Measurements from ENCODE around the gene CCNG1.
"Not testable (repeated sequence)": the region's sequence is repeated elsewhere in the genome, so short reads cannot be mapped to it uniquely, and the experiment has no call there.

CCNG1 gene

DNA sequence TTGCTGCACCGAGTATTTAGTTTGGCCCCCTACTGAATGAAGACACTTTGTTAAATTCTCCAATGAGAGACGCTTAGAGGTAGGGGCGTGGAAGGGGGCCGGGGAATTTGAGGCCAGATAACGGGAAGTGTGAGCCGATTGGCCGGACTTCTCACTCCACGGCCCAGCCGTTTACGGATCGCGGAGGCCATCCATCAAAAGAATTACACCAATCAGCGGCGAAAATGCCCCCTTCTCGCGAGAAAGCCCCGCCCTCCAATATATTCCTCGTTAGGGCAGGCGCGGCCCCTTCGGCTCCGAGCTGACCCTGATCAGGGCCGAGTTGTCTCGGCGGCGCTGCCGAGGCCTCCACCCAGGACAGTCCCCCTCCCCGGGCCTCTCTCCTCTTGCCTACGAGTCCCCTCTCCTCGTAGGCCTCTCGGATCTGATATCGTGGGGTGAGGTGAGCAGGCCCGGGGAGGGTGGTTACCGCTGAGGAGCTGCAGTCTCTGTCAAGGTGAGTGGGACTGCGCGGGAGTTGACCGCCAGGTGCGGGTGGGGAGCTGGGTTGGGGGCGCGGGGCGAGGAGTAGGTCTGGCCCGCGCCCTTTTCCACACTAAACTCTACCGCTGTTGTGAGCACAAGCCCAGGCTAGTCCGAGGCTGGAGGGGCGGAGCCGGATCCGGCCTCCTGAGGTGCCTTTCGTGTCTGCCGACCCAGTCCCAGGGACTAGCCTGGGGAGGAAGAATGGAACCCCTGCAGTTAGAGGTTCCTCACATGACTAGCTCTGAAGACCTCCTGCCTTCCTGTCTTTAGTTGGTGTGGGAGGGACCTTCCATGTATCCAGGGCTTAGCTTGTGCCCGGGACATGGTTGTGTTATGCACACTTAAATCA, at the start of gene CCNG1:
CCNG1 (plus strand) TSS at position 287 of the 874 bp plus-strand sequence. CDS start 1,662 bp downstream, outside the sequence.
- DNase-seq (ENCODE audit: low read depth in 2 of 3, low spot score in 1 of 3), result peak; percentile 81 to 85 (median 82)

- no peak for DNase-seq (ENCODE audit: low read depth in 2 of 3, low spot score in 1 of 3)
These were observed 41.6 kb upstream of the CCNG1 start for GRCh38 chr5:163395792-163396191.

- DNase-seq (ENCODE audit: low read depth in 2 of 3, low spot score in 1 of 3), result not testable (repeated sequence)
These were observed 40.5 kb upstream of the CCNG1 start for GRCh38 chr5:163396818-163397340.

DNA sequence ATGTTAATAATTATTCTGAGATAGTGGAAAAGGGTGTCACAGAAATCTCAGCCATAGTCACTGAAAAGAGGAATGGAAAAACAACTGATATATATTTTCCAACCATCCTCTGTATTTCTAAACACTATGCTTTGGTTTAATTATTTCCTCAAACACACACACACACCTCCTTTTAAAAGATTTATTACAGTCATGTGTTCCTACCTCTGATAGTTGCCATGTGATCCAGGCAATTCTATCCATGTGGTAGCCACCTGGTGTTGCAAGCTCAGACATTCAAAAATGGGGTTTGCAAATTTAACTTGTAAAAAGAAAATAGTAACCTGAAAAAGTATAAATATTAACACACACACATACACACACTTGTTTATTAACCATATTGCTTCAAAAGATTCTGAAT, 40.0 kb upstream of the CCNG1 start:
- DNase-seq (ENCODE audit: low read depth in 2 of 3, low spot score in 1 of 3), result no peak

DNA sequence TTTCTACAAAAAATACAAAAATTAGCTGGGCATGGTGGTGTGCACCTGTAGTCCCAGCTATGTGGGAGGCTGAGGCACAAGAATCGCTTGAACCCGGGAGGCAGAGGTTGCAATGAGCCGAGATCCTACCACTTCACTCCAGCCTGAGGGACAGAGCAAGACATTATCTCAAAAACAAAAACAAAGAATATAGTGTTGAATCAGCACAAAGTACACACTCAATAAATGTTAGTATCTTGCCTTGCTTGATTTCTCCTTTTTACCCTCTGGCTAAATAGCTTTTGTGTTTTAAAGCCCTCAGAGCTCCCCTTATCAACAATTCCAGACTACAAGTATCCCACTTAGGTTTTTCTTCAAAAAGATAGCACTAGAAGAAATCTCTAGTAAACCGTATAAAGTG, 37.5 kb upstream of the CCNG1 start:
- no peak for DNase-seq (ENCODE audit: low read depth in 2 of 3, low spot score in 1 of 3)

- DNase-seq (ENCODE audit: low read depth in 2 of 3, low spot score in 1 of 3), result no peak
These were observed 36.1 kb upstream of the CCNG1 start for GRCh38 chr5:163401271-163401670.

GRCh38 chr5:163402007-163402406, 35.4 kb upstream of the CCNG1 start:
- DNase-seq (ENCODE audit: low read depth in 2 of 3, low spot score in 1 of 3), result no peak

DNA sequence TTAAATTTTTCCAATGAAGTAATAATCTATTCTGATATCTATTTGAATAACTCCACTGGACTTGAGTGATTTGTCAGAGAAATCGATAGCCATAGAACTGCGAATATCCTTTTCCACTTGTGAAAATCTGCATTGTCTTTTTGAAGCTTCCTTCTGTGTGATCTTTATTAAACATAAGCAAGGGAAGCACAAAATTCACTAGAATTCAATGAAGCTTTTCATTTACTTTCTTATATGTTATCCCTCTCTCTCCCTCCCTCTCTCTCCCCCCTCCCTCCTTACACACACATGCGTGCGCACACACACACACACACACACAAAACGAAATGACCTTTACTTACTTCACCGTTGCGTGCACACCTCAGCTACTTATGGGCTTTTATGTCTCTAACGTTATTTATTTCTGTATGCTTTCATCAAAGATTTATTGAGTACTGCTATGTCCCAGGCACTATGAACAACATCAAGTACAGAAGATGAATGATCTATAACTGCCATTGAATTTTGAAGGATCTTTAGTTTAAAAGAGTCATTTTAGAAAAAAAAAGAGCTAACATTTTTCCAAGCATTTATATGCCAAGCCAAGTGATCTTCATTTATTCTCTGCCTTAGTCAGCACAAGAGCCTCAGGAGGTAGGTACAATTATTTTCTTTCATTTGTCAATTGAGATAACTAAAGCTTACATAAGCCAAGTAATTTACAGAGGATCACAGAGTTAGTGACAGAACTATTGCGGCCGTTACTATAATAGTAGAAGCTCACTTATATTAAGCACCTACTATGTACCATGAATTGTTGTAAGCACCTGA, 32.8 kb upstream of the CCNG1 start:
- DNase-seq (ENCODE audit: low read depth in 2 of 3, low spot score in 1 of 3), result no peak

DNA sequence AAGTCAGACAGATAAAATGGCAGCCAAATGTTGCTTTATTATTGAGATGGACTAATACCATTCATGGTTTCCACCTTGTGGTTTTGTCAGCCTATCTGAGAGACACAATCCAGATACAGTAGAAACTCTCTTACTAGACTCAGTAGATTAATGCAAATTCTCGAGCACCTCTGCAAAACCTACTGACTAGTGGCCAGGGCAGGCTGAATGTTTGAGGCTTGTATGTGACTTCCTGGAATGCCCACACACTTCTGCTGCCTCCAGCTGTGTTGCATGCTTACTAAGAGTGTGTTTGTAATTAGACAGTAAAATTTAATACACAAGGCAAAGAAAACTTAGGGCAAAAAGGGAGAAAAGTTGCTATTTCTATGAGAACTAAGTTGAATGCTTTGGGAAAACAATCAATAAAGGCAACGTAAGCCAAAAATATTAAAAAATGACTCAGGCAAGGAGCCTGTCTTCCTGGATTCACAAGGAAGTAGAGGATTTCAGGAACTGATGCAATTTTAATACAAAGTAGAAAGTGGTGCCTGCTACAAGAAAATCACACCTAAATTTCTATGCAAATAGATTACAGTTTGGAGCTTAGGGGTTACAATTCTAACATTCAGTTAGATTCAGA, 30.2 kb upstream of the CCNG1 start:
- no peak for DNase-seq (ENCODE audit: low read depth in 2 of 3, low spot score in 1 of 3)

- DNase-seq (ENCODE audit: low read depth in 2 of 3, low spot score in 1 of 3), result peak; percentile 22 to 44 (median 31)
These were observed 29.0 kb upstream of the CCNG1 start for GRCh38 chr5:163408311-163408923.

- DNase-seq (ENCODE audit: low read depth in 2 of 3, low spot score in 1 of 3), result no peak
These were observed 28.0 kb upstream of the CCNG1 start for GRCh38 chr5:163409384-163409783.

DNA sequence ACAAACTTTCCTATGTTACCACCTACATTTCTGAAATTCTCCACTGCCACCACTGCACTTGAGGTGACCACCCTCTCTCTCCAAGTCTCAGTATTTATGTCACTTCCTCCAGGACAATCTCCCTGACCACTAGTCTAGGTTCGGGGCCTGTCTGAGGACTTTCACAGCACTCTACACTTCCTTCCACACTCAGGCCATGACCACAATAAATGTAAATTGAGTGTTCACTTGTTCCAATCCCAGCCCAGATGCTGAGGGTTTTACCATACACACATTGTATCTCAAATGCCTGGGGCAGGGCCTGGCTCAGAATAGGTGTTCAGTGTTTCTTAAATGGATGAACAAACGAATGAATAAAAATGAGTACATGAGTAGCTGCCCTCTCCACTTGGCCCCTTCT, 26.9 kb upstream of the CCNG1 start:
- no peak for DNase-seq (ENCODE audit: low read depth in 2 of 3, low spot score in 1 of 3)

GRCh38 chr5:163415673-163416072, 21.7 kb upstream of the CCNG1 start:
- DNase-seq (ENCODE audit: low read depth in 2 of 3, low spot score in 1 of 3), result not testable (repeated sequence)

DNA sequence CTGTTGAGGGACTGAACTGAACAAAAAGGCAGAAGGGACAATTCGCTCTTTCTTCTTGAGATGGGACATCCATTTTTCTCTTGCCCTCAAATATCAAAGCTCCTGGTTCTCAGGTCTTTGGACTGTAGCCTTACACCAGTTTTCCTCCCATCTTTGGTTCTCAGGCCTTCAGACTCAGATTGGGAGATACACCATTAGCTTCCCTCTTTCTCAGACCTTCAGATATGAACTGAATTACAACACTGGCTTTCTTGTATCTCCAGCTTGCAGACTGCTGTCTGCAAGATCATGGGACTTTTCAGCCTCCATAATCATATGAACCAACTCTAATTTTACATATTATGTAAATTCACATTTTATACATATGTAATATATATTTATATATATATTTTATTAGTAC, 12.6 kb upstream of the CCNG1 start:
- no peak for DNase-seq (ENCODE audit: low read depth in 2 of 3, low spot score in 1 of 3)

GRCh38 chr5:163426128-163426527, 11.3 kb upstream of the CCNG1 start:
- DNase-seq (ENCODE audit: low read depth in 2 of 3, low spot score in 1 of 3), result not testable (repeated sequence)

DNA sequence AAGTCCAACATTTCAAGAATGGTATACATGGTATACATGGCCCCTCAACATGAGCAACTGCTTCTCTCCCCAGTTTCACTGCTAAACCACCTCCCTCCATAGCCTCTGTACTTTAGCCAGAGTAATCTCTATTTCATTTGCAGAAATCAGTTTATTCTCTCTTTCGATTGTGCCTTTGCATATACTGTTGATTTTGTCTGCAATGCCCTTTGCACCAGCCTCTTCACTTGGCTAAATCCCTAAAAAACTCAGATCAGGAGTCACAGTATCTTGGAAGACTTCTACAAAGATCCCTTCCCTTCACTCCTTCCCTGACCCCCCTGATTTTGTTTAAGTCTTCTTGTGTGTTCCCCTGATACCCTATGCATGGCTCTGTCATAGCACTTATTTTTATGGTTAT, 4.9 kb upstream of the CCNG1 start:
- no peak for DNase-seq (ENCODE audit: low read depth in 2 of 3, low spot score in 1 of 3)

DNA sequence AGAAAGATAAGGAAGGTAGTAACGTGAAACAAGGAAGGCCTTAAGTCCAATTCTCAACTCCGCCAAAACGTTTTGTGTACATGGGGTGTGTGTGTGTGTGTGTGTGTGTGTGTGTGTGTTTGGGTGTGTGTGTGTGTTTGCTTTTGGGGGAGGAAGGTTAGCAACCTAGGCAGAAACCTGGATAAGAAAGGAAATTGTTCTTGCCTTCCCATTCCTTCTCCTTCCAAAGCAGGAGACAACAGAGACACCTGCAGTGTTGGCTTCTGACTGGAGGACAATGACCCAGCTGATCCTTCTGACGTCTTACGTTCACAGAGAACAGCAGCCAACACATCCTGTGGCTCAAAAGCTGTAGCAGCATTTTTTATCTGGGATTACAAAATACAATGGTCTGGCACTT, 4.1 kb upstream of the CCNG1 start:
- no peak for DNase-seq (ENCODE audit: low read depth in 2 of 3, low spot score in 1 of 3)

- no peak for DNase-seq (ENCODE audit: low read depth in 2 of 3, low spot score in 1 of 3)
These were observed 3.0 kb upstream of the CCNG1 start for GRCh38 chr5:163434401-163434866.

- DNase-seq (ENCODE audit: low read depth in 2 of 3, low spot score in 1 of 3), result no peak
These were observed 880 bp upstream of the CCNG1 start for GRCh38 chr5:163436515-163436914.

DNA sequence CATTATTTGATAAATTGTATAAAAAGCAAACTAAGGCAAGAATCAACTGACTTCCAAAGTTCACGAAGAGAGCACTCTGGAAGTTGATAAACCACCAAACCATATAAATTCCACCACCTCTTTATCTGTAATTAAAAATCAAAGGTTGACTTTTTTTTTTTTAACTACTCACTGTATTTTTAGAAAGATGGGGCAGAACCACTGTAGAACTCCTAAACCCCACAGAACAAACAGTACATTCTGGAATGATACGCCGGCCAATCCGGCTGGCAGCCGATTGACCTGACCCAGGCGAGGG, 435 bp upstream of the CCNG1 start:
- DNase-seq (ENCODE audit: low read depth in 2 of 3, low spot score in 1 of 3), result no peak

GRCh38 chr5:163439092-163439425, 1.7 kb downstream of the CCNG1 start:
- no peak for DNase-seq (ENCODE audit: low read depth in 2 of 3, low spot score in 1 of 3)
